Spleen (tissue), 11 donors: ENCODE data around the gene GPR149. TPM values are rescaled to one million over a fixed set of nuclear protein-coding genes. Genes with fewer than 3 reads are reported as not detected.

Experiments
- DNase-seq: peaks from one replicate; pipeline ENCODE4 v3.0.0-alpha.2; 2020
- H3K27ac ChIP-seq, 8 donors: fragments of 200-600 bp; sonication (generic) in 7 of 8; 1 replicate in 4 of 8; 2 replicates in 4 of 8; pipeline versions ENCODE4 v1.5.0 to v1.8.0; 2016 to 2021; ENCODE audit warnings: inconsistent platforms in 4 of 8, mild to moderate bottlenecking in 4 of 8, moderate library complexity in 1 of 8
- H3K27me3 ChIP-seq, 7 donors: fragments of 200-600 bp; sonication (generic) in 6 of 7; replicated peaks in 1 of 7; 1 replicate in 4 of 7; 2 replicates in 3 of 7; pipeline versions ENCODE4 v1.5.0 to v1.8.0; 2016 to 2021; ENCODE audit warnings: inconsistent platforms in 3 of 7, mild to moderate bottlenecking in 1 of 7
- H3K36me3 ChIP-seq, 6 donors: fragments of 200-600 bp; sonication (generic) in 5 of 6; 1 replicate in 4 of 6; 2 replicates in 2 of 6; pipeline versions ENCODE4 v1.5.0 to v1.8.0; 2016 to 2021; ENCODE audit warnings: inconsistent platforms in 2 of 6
- H3K4me1 ChIP-seq, 6 donors: fragments of 200-600 bp; sonication (generic) in 5 of 6; 1 replicate in 3 of 6; 2 replicates in 3 of 6; pipeline versions ENCODE4 v1.5.0 to v1.8.0; 2016 to 2021; ENCODE audit warnings: inconsistent platforms in 3 of 6
- H3K4me3 ChIP-seq, 8 donors: fragments of 200-600 bp; sonication (generic) in 7 of 8; 1 replicate in 4 of 8; 2 replicates in 4 of 8; pipeline versions ENCODE4 v1.5.0 to v1.8.0; 2016 to 2021; ENCODE audit warnings: inconsistent platforms in 4 of 8, mild to moderate bottlenecking in 4 of 8, moderate library complexity in 2 of 8
- H3K9me3 ChIP-seq, 8 donors: fragments of 200-600 bp; sonication (generic) in 7 of 8; 1 replicate in 4 of 8; 2 replicates in 4 of 8; pipeline versions ENCODE4 v1.5.0 to v1.8.0; 2016 to 2021; ENCODE audit warnings: inconsistent platforms in 4 of 8
- CTCF ChIP-seq, 11 experiments: fragments of 200-600 bp in 7 of 11; fragments of 450-650 bp in 4 of 11; sonication (generic) in 4 of 11; IDR thresholded peaks in 8 of 11; conservative IDR thresholded peaks in 3 of 11; 1 replicate in 7 of 11; 2 replicates in 4 of 11; pipeline versions ENCODE4 v1.4.0 to v1.8.0; 2016 to 2021; ENCODE audit warnings: antibody characterized with exemption in 11 of 11, inconsistent platforms in 4 of 11, mild to moderate bottlenecking in 1 of 11
- POLR2A ChIP-seq, 3 donors: fragments of 450-650 bp; IDR thresholded peaks; one replicate each; pipeline ENCODE4 v1.5.1; 2017; ENCODE audit warnings: antibody characterized with exemption in 3 of 3, mild to moderate bottlenecking in 1 of 3
- POLR2AphosphoS5 ChIP-seq, 3 donors: sonication (generic); formaldehyde crosslinking; IDR thresholded peaks; one replicate each; pipeline ENCODE4 v1.5.1; 2017; ENCODE audit warnings: antibody characterized with exemption in 3 of 3
- WGBS, 5 donors: extraction: QIAGEN DNeasy Blood & Tissue Kit in 3 of 5; methylation state at CpG; one replicate each; pipeline versions ENCODE4 v1.1.5 to v1.1.7; 2013 to 2018; 5-methylcytosine and 5-hydroxymethylcytosine counted together
- intact Hi-C: fragments of 100-400 bp; cut with DNase I; formaldehyde crosslinking; loops from one replicate; pipeline ENCODE4 v1.15.0; 2023; ENCODE audit warnings: low total_unique reads
- polyA plus RNA-seq, 3 donors: library from polyadenylated mRNA; stranded (reverse); fragments of 200-250 nt; gene quantifications; one replicate each; pipeline ENCODE4 v1.2.1, GENCODE V29; 2013
- total RNA-seq, 7 donors: library from RNA; depleted of rRNA in 3 of 7; stranded (reverse); fragments of >200 nt in 3 of 7; fragmentation: NEBNext Ultra II Directional in 4 of 7; extraction: Animal tissue kit (Norgen Biotek cat#: 25700) in 4 of 7; gene quantifications; one replicate each; pipeline versions ENCODE4 v1.1.0 to v1.2.1, GENCODE V29; 2016 to 2021
- donor health status: healthy with polysubstance abuse.
- donor health status: DM: no; HTN: no; CAD: no; lungs with moderate emphysema.
- donor health status: DM: no; HTN: no; CAD: no.
- donor health status: Bipolar disorder and iron deficiency.
- donor health status: healthy.
- donor health status: DM: no; HTN: no; CAD: no.
- donor health status: DM: yes; HTN: yes; CAD: no.

Gene GPR149
- total and polyA plus RNA-seq, 10 donors = not detected

- Histone ChIP-seq H3K4me1 (peaks cover 0 to 12% (median 0%) of the 10 kb centered on the region in 6 donors), H3K27ac (no peak overlapping the region), H3K36me3 (peaks cover 5 to 99% (median 54%) of the 10 kb centered on the region in 6 donors), H3K4me3 (no peak overlapping the region), H3K9me3 (no peaks in the 10 kb centered on the region), H3K27me3 (no peaks in the 10 kb centered on the region)
- TF ChIP-seq POLR2A (IDR thresholded peaks at IDR 0.05) = no peak
- TF ChIP-seq CTCF (IDR thresholded peaks at IDR 0.05 in 8 of 11, conservative IDR thresholded peaks at IDR 0.05 in 3 of 11) = no peak
- TF ChIP-seq POLR2AphosphoS5 (IDR thresholded peaks at IDR 0.05) = no peak
- intact Hi-C loops = no loop called here
- DNase-seq = no peak
Measured at GRCh38 chr3:154310840-154311239, 119.2 kb downstream of the GPR149 start.

DNA sequence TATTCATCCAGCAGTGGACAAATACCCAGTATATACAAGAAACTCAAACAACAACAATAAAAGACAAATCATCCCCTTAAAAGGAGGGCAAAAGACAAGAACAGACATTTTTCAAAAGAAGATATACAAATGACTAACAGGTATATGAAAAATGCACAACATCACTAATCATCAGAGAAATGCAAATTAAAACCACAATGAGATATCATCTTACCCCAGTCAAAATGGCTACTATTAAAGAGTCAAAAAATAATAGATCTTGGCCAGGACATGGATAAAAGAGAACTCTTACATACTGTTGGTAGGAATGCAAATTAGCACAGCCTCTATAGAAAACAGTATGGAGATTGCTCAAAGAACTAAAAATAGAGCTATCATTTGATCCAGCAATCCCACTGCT is 122.6 kb downstream of the GPR149 start:
- no peaks in the 10 kb centered on the region for H3K9me3 ChIP-seq

GRCh38 chr3:154304936-154305335 is 125.1 kb downstream of the GPR149 start:
- peaks cover 0 to 12% (median 0%) of the 10 kb centered on the region in 6 donors for H3K4me1 ChIP-seq
- TF ChIP-seq POLR2AphosphoS5 (IDR thresholded peaks at IDR 0.05) = no peak
- no peak for TF ChIP-seq POLR2A (IDR thresholded peaks at IDR 0.05)
- no peak for TF ChIP-seq CTCF (IDR thresholded peaks at IDR 0.05 in 8 of 11, conservative IDR thresholded peaks at IDR 0.05 in 3 of 11)
- H3K27ac ChIP-seq = no peak overlapping the region
- intact Hi-C loops = no loop called here
- no peak for DNase-seq
- 79 to 91% (median 86%) methylated on average over 3 of the region's 3 CpGs for WGBS, 5 donors
- H3K36me3 ChIP-seq = peaks cover 0 to 100% (median 72%) of the 10 kb centered on the region in 6 donors
- H3K27me3 ChIP-seq = no peaks in the 10 kb centered on the region
- H3K9me3 ChIP-seq = no peaks in the 10 kb centered on the region
- no peak overlapping the region for H3K4me3 ChIP-seq

More for the DNA sequence above, 122.6 kb downstream of the GPR149 start:
- H3K4me3 ChIP-seq = no peak overlapping the region
- peaks cover 0 to 12% (median 0%) of the 10 kb centered on the region in 6 donors for H3K4me1 ChIP-seq
- no peak for DNase-seq
- intact Hi-C loops = no loop called here
- no peak for TF ChIP-seq POLR2AphosphoS5 (IDR thresholded peaks at IDR 0.05)
- no peak for TF ChIP-seq CTCF (IDR thresholded peaks at IDR 0.05 in 8 of 11, conservative IDR thresholded peaks at IDR 0.05 in 3 of 11)
- no peak for TF ChIP-seq POLR2A (IDR thresholded peaks at IDR 0.05)
- peaks cover 0 to 99% (median 58%) of the 10 kb centered on the region in 6 donors for H3K36me3 ChIP-seq
- H3K27ac ChIP-seq = no peak overlapping the region
- no peaks in the 10 kb centered on the region for H3K27me3 ChIP-seq

GRCh38 chr3:154304116-154304786 is 125.7 kb downstream of the GPR149 start:
- Histone ChIP-seq H3K27me3 (no peaks in the 10 kb centered on the region), H3K4me1 (peaks cover 0 to 12% (median 0%) of the 10 kb centered on the region in 6 donors), H3K9me3 (no peaks in the 10 kb centered on the region), H3K36me3 (peaks cover 0 to 100% (median 76%) of the 10 kb centered on the region in 6 donors), H3K4me3 (no peak overlapping the region), H3K27ac (no peak overlapping the region)
- intact Hi-C loops = no loop called here
- no peak for DNase-seq
- no peak for TF ChIP-seq POLR2AphosphoS5 (IDR thresholded peaks at IDR 0.05)
- no peak for TF ChIP-seq CTCF (IDR thresholded peaks at IDR 0.05 in 8 of 11, conservative IDR thresholded peaks at IDR 0.05 in 3 of 11)
- no peak for TF ChIP-seq POLR2A (IDR thresholded peaks at IDR 0.05)
